HG03342 (cell line): ENCODE data around the gene NPRL2.

Experiments used
- ATAC-seq: cut with Tn5 transposase; IDR thresholded peaks from one replicate; pipeline ENCODE4 v1.9.1; 2021; ENCODE audit warnings: mild to moderate bottlenecking, moderate library complexity; ENCODE audit not compliant: unreplicated experiment

NPRL2 gene

DNA sequence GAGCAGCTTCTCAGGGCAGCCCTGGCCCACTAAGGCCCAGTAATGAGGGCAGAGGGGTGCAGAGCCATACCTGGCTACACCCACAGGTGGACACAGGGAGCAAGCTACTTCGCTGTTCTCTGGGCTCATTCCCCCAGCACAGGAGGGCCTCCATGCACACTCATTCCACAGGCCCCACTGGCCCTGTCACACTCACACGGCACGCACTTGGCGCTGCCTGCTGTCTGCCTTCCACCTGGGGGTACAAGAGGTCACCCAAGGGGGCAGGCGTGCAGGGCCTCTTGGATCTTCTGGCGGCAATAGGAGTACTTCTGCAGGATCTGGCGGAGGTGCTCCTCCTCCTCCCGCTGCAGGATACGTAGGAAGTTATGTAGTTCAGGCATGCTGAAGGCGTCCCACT, 20.2 kb downstream of the NPRL2 start:
- ATAC-seq = no peak

DNA sequence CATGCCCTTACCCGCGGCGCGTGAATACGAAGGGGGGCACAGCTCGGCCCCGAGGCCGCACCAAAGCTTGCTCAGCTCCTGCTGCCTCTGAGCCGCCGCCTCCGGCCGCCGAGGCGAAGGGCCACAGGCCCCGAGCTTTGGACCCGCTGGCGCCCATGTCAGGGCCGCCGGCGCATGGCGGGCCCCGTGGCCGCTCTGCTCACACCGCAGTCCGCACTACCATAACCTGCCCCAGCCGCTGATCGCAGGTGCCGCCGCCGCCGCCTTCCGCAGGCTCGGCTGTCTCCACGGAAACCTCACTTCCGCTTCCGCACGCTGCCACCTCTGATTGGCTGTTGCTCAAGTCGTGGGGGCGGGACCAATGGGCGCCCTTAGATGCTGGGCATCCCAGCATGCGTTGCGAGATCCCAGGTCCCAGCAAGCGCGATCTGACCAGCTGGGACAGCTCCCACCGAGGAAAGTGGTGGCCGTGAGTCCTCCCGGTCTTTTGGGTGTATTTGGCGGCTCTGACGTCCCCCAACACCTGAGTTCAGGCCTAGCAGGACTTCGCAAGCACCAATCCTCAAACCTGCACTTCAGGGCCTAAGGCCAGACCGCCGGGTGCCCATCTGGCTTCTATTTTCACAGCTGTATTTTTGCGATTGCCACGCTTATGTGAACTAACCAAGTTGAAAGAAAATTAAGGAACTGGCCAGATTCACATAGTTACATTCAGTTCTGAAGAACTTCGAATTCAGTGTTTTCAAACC, 22.5 kb downstream of the NPRL2 start, which contains the start of gene TUSC2:
TUSC2 (minus strand) TSS at position 281 of the 749 bp plus-strand sequence; CDS start at position 157, 124 bp downstream.
- ATAC-seq = peak; percentile 90

DNA sequence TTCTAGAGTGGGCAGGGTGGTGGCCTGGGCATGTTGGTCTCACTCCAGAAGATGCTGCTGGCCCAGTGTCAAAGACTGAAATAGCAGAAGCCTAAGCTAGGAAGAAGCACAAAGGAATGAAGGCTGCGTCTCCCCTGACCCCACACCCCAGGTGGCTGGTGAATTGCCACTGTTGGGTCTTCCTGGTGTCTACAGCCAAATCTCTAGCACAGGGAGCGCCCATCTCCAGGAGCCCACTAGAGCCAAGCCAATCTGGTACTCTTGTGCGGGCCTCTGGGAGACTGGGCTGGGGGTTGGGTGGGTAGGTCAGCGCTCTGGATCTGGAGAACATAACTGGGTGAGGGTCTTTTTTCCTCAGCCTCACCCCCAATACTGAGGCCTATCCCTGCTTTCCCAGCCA, 23.4 kb downstream of the NPRL2 start:
- no peak for ATAC-seq

DNA sequence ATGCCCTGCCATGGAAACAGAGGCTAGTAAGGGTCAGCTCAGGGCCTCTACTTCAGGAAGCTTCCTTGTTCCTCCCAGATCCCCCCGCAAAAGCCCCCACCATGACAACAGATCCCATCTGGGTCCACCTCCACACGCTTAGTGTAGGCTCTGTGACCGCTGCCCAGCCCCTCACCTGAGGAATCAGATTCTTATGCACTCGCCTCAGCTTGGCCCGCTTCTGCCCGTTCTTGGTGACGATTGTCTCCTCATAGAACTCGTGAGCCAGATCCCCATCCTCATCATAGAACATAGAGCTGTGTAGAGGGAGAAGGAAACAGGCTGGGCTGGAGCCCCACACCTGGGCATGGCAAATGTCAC, 24.4 kb downstream of the NPRL2 start:
- no peak for ATAC-seq

- ATAC-seq = no peak
Measured at GRCh38 chr3:50325497-50326181, 24.9 kb downstream of the NPRL2 start.

- no peak for ATAC-seq
Measured at GRCh38 chr3:50325113-50325480, 25.5 kb downstream of the NPRL2 start.

- ATAC-seq = no peak
Measured at GRCh38 chr3:50324351-50325112, 26.0 kb downstream of the NPRL2 start.

- no peak for ATAC-seq
Measured at GRCh38 chr3:50323614-50324199, 26.9 kb downstream of the NPRL2 start.

GRCh38 chr3:50323092-50323600, 27.4 kb downstream of the NPRL2 start:
- no peak for ATAC-seq

DNA sequence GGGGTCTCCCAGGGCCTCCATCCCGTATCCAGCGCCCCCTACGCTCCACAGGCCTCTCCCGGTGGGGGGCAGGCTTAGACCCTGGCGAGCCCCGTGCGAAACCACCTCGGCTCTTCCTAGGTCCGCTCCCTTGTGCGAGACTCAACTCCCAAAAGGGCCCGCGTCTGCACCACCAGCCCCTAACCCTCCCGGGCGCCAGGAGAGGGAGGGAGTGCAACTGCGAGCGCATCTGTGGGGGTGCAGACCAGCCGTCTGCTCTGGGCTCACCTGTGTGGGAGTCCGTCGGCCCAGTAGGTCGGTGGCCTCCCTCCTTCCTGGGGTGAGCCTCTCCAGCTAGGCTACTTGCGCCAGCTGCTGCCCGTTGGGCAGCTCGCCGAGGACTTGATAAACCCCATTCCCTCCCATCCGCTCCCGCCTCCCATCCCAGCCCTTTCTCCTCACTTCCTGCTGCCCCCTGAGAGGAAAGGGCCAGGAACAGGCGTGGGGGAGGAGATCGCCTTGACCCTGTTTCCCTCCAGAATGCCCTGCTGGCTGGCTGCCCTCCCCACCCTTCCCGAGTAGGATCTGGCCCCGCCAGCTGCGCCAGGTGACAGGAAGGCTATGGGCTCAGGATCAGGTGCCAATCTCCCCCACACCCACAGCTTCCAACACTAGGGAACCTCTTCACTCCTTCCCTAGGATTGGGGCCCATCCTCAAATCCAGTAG, 28.0 kb downstream of the NPRL2 start, which contains the start of gene HYAL2:
HYAL2 (minus strand) TSS at position 360 of the 706 bp plus-strand sequence. CDS start 2,256 bp downstream, outside the sequence.
- no peak for ATAC-seq

DNA sequence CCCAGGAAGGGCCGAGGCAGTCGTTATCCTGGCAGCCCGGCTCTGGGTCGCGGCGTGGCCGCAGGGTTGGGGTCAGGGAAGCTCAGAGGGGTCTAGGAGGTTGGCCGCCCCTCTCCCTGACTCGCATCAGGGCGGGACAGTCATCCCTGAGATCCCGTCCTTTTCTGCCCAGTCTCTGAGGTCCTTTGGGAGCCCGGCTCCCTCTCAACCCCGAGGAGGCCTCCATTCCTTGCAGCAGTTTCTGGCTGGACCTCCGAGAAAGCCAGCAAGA, 28.5 kb downstream of the NPRL2 start:
- no peak for ATAC-seq

GRCh38 chr3:50321336-50322114, 29.1 kb downstream of the NPRL2 start:
- peak; percentile 64 for ATAC-seq

- ATAC-seq = peak; percentile 36
Measured at GRCh38 chr3:50320853-50321335, 29.7 kb downstream of the NPRL2 start.

DNA sequence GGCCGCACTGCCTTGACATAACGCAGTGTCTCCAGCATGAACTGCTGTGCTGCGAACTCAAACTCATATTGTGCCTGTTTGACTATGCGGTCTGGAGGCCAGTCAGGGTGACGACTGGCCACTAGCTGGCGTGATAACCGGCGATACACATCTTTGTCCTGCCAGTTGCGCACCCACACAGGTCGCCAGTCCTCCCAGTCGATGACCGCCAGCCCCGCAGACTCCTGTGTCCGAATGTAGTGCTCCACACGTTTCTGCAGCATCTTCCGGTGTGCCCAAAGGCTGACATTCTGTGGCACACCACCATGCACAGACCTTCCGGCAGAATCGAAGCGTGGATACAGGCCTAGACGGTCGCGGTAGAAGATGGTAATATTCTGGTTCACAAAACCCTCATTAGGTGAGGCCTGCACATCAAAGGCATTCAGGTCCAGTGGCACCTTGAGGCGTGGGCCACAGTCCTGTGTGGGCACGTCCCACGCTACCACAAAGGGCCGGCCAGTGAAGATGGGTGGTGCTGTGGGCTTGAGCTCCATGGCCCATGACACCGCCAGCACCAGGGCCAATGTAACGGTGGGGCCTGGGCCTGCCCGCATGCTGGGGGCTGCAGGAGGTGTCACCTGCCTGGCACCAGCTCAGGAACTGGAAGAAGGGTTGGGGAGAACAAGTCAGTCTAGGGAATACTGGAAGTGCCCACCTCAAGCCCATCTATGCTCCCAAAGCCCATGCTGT, 30.5 kb downstream of the NPRL2 start:
- no peak for ATAC-seq

- ATAC-seq = no peak
Measured at GRCh38 chr3:50319181-50319893, 31.2 kb downstream of the NPRL2 start.

- ATAC-seq = no peak
Measured at GRCh38 chr3:50318615-50319014, 32.0 kb downstream of the NPRL2 start.

DNA sequence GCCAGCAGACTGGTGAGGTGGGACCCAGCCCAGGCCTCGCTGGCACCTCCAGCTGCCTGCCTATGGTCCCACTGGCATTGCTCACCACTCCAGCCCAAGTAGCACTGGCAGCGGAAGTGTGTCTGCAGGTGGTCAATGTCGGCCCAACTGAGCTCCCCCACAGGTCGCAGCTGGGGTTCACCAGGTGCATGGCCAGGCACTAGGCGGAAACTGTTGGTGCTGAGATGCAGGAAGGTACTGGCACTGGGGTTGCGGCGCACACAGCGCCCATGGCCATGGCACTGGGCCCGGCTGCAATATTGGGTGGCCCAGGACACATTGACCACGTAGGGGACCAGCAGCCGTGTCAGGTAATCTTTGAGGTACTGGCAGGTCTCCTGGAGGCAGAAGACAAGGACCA, 32.4 kb downstream of the NPRL2 start:
- no peak for ATAC-seq

GRCh38 chr3:50317300-50317699, 33.3 kb downstream of the NPRL2 start:
- ATAC-seq = no peak
